BLaER1 treated with 17β-estradiol and CSF1 and Interleukin-3, amounts not matched to agents 10 nM and 100 nM (cell line): Measurements from ENCODE around the gene PDCD2L.

Experiments used
- H3K27ac ChIP-seq, 11 experiments: shearing (Covaris generic); formaldehyde crosslinking; 2 replicates each; pipeline ENCODE4 v1.8.1; 2022
- H3K27me3 ChIP-seq, 11 experiments: shearing (Covaris generic); formaldehyde crosslinking; 2 replicates each; pipeline ENCODE4 v1.8.1; 2022
- H3K36me3 ChIP-seq, 11 experiments: shearing (Covaris generic); formaldehyde crosslinking; 2 replicates each; pipeline ENCODE4 v1.8.1; 2022
- H3K4me1 ChIP-seq, 10 experiments: shearing (Covaris generic); formaldehyde crosslinking; 2 replicates each; pipeline ENCODE4 v1.8.1; 2022
- H3K4me2 ChIP-seq, 11 experiments: shearing (Covaris generic); formaldehyde crosslinking; 2 replicates each; pipeline ENCODE4 v1.8.1; 2022
- H3K4me3 ChIP-seq, 10 experiments: shearing (Covaris generic); formaldehyde crosslinking; 2 replicates each; pipeline ENCODE4 v1.8.1; 2022
- H3K9ac ChIP-seq, 11 experiments: shearing (Covaris generic); formaldehyde crosslinking; 2 replicates each; pipeline ENCODE4 v1.8.1; 2022
- H3K9me3 ChIP-seq, 11 experiments: shearing (Covaris generic); formaldehyde crosslinking; replicated peaks in 1 of 11; 2 replicates each; pipeline ENCODE4 v1.8.1; 2022
- H4K20me1 ChIP-seq, 11 experiments: shearing (Covaris generic); formaldehyde crosslinking; 2 replicates each; pipeline ENCODE4 v1.8.1; 2022
- Cebpa-rat ChIP-seq, 11 experiments: shearing (Covaris generic); IDR thresholded peaks; 2 replicates each; pipeline ENCODE4 v1.8.1; 2022

Gene PDCD2L

GRCh38 chr19:34416021-34416545 lies 11.9 kb downstream of the PDCD2L start:
- Histone ChIP-seq H3K27me3 (no peaks in the 10 kb centered on the region), H3K4me1 (0 out of 20 replicates have a peak, but pooled peaks cover 0 to 5% (median 0%) of the 10 kb centered on the region in 10 experiments), H3K9ac (no peak overlapping the region), H3K27ac (no peak overlapping the region), H3K4me3 (no peak overlapping the region), H3K4me2 (no peak overlapping the region), H4K20me1 (peaks cover 0 to 10% (median 0%) of the 10 kb centered on the region in 11 experiments; a peak in 2 of 22 replicates), H3K9me3 (no peaks in the 10 kb centered on the region), H3K36me3 (peaks cover 56 to 99% (median 89%) of the 10 kb centered on the region in 11 experiments)
- TF ChIP-seq Cebpa-rat (IDR thresholded peaks at IDR 0.05): no peak

- no peak for TF ChIP-seq Cebpa-rat (IDR thresholded peaks at IDR 0.05)
- Histone ChIP-seq H3K4me3 (no peak overlapping the region), H4K20me1 (peaks cover 0 to 7% (median 0%) of the 10 kb centered on the region in 11 experiments; a peak in 2 of 22 replicates), H3K27me3 (no peaks in the 10 kb centered on the region), H3K36me3 (peaks cover 54 to 99% (median 91%) of the 10 kb centered on the region in 11 experiments), H3K27ac (no peak overlapping the region), H3K4me2 (no peak overlapping the region), H3K9ac (no peak overlapping the region), H3K9me3 (no peaks in the 10 kb centered on the region), H3K4me1 (0 out of 20 replicates have a peak, but pooled peaks cover 0 to 5% (median 0%) of the 10 kb centered on the region in 10 experiments)
These were observed 14.1 kb downstream of the PDCD2L start for GRCh38 chr19:34418300-34418699.

GRCh38 chr19:34426096-34426661 lies 22.0 kb downstream of the PDCD2L start:
- Histone ChIP-seq H3K9me3 (no peaks in the 10 kb centered on the region), H3K27ac (no peak overlapping the region), H3K4me2 (no peak overlapping the region), H4K20me1 (peaks cover 23 to 28% (median 27%) of the 10 kb centered on the region in 11 experiments), H3K27me3 (no peaks in the 10 kb centered on the region), H3K4me1 (peaks cover 18 to 27% (median 24%) of the 10 kb centered on the region in 10 experiments), H3K9ac (0 out of 22 replicates have a peak overlapping the region, but pooled peaks of 1 of the 11 experiments have one; percentile 38), H3K36me3 (peaks cover 7 to 75% (median 62%) of the 10 kb centered on the region in 11 experiments), H3K4me3 (no peak overlapping the region)
- TF ChIP-seq Cebpa-rat (IDR thresholded peaks at IDR 0.05): no peak

- TF ChIP-seq Cebpa-rat (IDR thresholded peaks at IDR 0.05): no peak
- no peaks in the 10 kb centered on the region for H3K9me3 ChIP-seq
- peaks cover 18 to 33% (median 27%) of the 10 kb centered on the region in 10 experiments for H3K4me1 ChIP-seq
- peak overlapping the region; percentile 67 to 95 (median 92) for H3K4me2 ChIP-seq
- H3K4me3 ChIP-seq: peak overlapping the region; percentile 82 to 99 (median 92)
- H4K20me1 ChIP-seq: peaks cover 48 to 54% (median 52%) of the 10 kb centered on the region in 11 experiments
- H3K27me3 ChIP-seq: no peaks in the 10 kb centered on the region
- H3K27ac ChIP-seq: peak overlapping the region; percentile 89 to 99 (median 95)
- H3K9ac ChIP-seq: peak overlapping the region; percentile 91 to 99 (median 97)
- H3K36me3 ChIP-seq: peaks cover 17 to 75% (median 62%) of the 10 kb centered on the region in 11 experiments
These were observed 24.5 kb downstream of the PDCD2L start for GRCh38 chr19:34428549-34429285.

GRCh38 chr19:34429553-34429952 lies 25.4 kb downstream of the PDCD2L start:
- Histone ChIP-seq H3K4me3 (peak overlapping the region; percentile 82 to 99 (median 92)), H4K20me1 (peaks cover 56 to 62% (median 61%) of the 10 kb centered on the region in 11 experiments), H3K9me3 (no peaks in the 10 kb centered on the region), H3K9ac (peak overlapping the region; percentile 91 to 99 (median 97)), H3K27me3 (no peaks in the 10 kb centered on the region), H3K4me2 (peak overlapping the region; percentile 67 to 95 (median 92)), H3K27ac (peak overlapping the region; percentile 89 to 99 (median 95); a peak in 17 of 22 replicates), H3K4me1 (peaks cover 18 to 33% (median 27%) of the 10 kb centered on the region in 10 experiments), H3K36me3 (peaks cover 25 to 75% (median 62%) of the 10 kb centered on the region in 11 experiments)
- TF ChIP-seq Cebpa-rat (IDR thresholded peaks at IDR 0.05): no peak

GRCh38 chr19:34430738-34431625 lies 26.8 kb downstream of the PDCD2L start:
- peaks cover 61 to 76% (median 75%) of the 10 kb centered on the region in 11 experiments for H4K20me1 ChIP-seq
- H3K27me3 ChIP-seq: no peaks in the 10 kb centered on the region
- H3K4me3 ChIP-seq: peak overlapping the region in 9 of 10 experiments; percentile 82 to 99 (median 91); a peak in 11 of 20 replicates
- 0 out of 22 replicates have a peak overlapping the region, but pooled peaks of 1 of the 11 experiments have one; percentile 1 for H3K27ac ChIP-seq
- no peak for TF ChIP-seq Cebpa-rat (IDR thresholded peaks at IDR 0.05)
- H3K9ac ChIP-seq: peak overlapping the region in 10 of 11 experiments; percentile 22 to 99 (median 98); a peak in 18 of 22 replicates
- H3K4me1 ChIP-seq: peaks cover 18 to 33% (median 27%) of the 10 kb centered on the region in 10 experiments
- H3K4me2 ChIP-seq: peak overlapping the region; percentile 67 to 95 (median 92)
- peaks cover 40 to 75% (median 63%) of the 10 kb centered on the region in 11 experiments for H3K36me3 ChIP-seq
- H3K9me3 ChIP-seq: no peaks in the 10 kb centered on the region

- H3K27me3 ChIP-seq: no peaks in the 10 kb centered on the region
- H3K4me2 ChIP-seq: peak overlapping the region in 5 of 11 experiments; percentile 85 to 95 (median 92); a peak in 4 of 22 replicates
- no peak overlapping the region for H3K27ac ChIP-seq
- H4K20me1 ChIP-seq: peaks cover 61 to 85% (median 83%) of the 10 kb centered on the region in 11 experiments
- TF ChIP-seq Cebpa-rat (IDR thresholded peaks at IDR 0.05): no peak
- H3K4me1 ChIP-seq: peaks cover 18 to 33% (median 27%) of the 10 kb centered on the region in 10 experiments
- peaks cover 48 to 75% (median 65%) of the 10 kb centered on the region in 11 experiments for H3K36me3 ChIP-seq
- no peaks in the 10 kb centered on the region for H3K9me3 ChIP-seq
- 0 out of 22 replicates have a peak overlapping the region, but pooled peaks of 2 of the 11 experiments have one; percentile 4 to 98 for H3K9ac ChIP-seq
- H3K4me3 ChIP-seq: no peak overlapping the region
These were observed 27.6 kb downstream of the PDCD2L start for GRCh38 chr19:34431681-34432402.
